HG03097 (cell line): ENCODE results near the gene SEMA5A.

Experiments used
- ATAC-seq: cut with Tn5 transposase; IDR thresholded peaks from one replicate; pipeline ENCODE4 v1.9.1; 2021; ENCODE audit not compliant: unreplicated experiment, low FRiP score

SEMA5A gene

DNA sequence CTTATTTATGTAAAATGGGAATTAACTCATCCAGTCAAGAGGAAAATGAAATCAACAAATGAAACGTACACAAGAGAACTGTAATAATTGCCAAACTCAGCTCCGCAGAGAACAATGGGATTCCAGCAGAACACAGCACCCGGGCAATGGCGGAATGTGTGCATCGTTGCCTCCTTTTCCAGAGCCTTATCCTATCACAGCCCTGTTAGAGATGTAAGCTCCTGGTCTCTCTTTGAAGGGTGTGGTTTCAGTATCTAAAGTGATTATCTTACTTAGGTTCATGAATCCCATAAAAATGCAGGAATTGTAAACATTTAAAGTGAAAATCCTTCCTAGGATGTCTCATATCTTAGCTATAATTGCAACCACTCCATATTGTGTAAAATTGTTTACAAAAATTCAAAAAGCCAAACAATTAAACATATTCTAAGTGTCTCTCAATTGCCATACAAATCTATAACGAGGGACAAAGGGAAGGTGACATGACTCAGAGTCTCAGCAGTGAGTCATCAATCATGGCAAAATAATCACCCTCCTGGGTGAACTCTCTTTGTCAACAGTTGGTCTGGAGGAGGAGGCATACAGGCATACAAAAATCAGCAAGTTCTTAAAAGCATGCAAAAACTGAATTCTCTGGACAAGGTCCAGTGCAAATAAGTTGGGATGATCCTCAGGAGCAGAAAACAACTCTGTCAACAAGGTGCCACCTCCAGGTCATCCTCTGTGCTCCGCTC lies 22.6 kb downstream of the SEMA5A start:
- no peak for ATAC-seq

DNA sequence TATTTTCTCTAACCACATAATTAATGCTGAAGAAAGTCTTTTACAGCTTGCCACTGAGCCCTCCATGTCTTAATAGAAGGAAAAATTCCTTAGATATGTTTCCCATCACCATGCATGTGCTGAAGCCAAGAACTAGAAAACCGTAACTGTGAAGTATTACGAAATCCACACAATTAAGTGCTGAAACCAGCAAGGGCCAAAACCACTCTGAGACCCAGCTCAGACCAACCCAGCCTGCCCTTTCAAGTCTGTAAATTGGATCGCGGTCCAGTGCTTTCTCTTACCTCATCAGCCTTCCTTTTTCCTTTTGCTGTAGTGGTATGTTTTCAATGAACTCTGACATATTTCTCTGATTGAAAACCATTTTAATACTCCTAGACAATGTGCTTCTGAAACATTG lies 26.3 kb downstream of the SEMA5A start:
- no peak for ATAC-seq

DNA sequence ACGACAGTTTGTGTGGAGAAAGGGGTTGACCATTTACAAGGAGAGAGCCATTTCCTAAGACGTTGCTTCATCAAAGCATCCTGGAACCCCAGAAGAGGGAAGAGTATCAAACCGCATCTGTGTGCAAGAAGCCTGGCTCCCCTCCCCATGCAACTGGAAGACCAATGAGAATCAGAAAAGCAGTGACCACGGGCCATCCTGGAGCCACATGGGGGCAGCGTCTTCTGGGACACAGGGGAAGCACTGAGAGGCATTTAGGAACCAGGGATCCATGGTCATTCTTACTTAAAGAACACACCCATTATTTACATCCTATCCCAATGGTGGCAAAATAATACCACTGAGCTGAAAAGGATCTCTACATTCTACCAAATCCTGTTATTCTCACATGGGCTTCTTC lies 29.3 kb downstream of the SEMA5A start:
- no peak for ATAC-seq

DNA sequence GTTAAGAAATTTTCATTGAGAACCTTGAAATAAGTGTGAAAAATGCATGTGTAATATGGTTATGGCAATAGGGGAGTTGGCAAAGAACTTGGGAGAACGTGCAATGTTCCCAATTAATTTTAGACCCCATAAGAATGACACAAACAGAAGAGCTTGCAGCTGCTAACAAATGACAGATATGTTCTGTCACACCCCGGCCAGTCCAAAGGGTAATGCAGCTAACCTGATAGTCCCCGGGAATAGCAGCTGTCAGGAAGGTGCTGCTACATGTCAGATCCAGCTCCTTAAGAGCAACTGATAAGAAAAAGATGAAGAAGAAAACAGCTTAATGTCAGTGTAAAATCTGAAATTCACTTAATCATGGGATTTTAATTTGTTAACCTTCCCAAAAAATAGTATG lies 30.4 kb downstream of the SEMA5A start:
- no peak for ATAC-seq

DNA sequence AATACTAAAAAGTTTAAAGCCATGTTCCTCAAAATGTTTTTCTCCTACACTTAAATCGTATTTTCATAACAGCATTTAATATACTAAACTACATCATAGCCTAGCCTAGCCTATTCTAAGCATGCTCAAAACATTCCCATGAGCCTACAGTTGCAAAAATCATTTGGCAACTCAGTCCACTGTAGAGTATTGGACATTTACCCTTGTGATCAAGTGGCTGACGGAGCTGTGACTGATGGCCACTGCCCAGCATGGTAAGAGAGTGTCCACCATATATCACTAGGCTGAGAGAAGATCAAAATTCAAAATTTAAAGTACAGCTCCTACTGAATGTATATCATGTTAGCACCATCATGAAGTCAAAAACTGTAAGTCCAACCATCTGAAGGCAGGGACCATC lies 30.9 kb downstream of the SEMA5A start:
- no peak for ATAC-seq

DNA sequence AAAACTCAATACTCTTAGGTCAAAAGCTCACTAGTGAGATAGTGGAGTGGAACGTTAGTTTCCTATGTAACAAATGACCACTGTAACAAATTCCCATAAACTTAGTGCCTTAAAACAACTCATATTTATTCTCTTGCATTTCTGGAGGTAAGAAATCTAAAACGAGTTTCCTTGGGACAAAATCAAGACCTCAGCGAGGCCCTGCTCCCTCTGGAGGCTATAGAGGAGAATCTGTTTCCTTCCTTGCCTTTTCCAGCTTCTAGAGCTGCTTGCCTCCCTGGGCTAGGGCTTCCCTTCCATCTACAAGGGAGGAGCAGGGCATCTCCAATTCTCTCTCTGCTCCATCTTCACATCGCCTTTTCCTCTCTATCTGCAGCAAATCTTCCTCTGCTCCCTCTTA lies 32.0 kb downstream of the SEMA5A start:
- ATAC-seq: no peak

DNA sequence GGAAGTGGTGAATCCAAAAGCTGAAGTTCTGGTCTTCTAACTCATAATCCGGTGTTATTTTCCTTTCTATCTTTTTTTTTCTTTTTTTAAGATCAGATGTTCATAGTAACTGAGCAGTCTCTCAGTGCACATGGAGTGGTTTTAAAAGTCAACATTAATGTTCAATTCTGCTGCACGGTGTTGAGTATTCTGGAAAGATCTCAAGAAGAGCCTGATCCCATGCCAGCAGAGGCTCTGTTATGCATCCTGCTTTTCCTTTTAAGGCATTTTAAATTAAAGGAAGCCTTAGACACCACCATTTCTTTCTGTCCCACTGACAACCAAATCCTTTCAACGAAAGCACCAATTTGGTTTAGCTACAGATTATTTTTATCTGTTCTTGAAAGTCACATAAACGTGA lies 33.4 kb downstream of the SEMA5A start:
- no peak for ATAC-seq

DNA sequence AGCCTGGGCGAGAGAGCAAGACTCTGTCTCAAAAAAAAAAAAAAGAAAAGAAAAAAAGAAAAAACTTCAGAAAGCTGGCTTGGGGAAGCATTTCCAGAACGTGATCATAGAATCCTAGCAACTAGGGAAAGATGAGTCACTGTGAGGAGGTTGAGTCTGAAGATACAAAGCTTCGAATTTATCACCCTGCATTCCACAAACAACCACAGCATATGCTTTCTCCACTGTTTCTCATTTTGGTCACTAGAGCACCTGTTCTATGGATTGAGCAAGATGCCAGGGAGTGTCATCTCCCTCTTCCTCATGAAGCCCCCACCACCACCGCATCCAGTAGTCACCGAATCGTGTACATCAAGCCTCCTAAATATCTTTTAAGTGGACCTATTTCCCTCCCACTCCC lies 37.9 kb downstream of the SEMA5A start:
- no peak for ATAC-seq

DNA sequence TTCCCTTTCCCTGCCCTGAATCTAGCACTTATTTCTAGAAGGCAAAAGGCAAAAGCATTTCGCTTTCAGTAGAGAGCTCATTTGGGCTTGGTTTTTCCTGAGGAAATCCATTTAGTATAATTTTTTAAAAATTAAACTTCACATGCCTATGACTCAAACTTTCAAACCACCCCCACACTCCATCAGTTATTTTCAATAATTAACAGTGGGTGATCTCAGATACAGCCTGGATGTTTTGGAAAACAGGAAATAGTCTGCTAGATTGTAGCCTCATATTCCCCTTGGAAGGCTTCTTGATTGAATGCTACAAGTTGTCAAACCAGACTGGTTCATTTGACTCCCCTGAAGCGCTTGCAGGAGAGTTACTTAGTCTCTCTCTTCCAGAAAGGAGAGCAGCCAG lies 40.6 kb downstream of the SEMA5A start:
- ATAC-seq: no peak

DNA sequence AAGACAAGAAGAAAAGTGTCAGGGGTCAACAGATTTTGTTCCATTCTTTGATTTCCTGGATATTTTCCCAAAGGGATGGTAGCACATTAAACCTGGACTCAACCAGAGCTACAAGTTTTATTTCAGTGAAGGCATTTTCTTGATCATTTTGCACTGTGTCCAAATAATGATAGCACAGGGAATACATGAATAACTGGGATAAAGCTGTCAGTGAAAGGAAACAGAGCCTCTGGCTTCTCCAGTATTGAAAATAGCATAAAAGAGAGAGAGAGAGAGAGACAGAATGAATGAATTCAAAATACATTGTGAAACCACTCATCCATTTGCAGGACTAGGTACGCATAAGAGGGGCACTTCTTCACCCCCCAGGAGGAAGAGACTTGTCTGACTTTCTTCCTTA lies 43.0 kb downstream of the SEMA5A start:
- ATAC-seq: no peak

DNA sequence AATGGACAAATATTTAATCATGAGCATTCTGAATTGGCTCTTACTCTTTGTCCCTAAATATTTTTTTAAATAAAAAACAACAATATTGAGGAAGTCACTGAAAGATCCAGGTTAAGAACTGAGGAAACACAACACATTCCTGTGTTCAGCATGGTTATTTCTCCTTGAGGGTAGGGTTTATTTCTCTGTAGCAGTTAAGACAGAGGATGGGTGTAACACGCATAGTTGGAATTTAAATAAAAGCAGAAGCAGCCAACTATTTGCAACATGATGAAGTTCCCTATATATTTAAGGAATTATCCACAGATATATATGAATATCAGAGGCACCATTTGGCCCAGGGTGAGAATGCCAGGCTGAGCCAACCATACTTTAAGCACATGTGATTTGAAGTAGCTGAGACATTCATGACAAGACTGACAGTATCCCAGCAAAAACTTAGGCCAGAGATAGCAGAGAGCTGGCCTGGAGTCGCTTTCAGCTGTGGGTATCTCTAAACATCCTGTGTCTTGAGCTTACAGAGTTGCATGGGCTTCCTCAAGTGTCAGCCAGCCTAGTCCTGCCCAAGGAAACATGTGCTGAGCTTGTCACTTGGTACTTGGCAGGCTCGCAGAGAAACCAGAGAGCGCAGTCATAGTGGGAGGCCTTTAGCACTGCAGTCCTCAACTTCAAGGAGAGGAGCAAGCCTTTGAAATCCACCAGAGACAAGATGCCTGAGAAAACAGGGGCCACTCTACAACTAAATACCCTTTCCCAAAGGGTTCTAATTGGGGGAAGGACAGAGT lies 43.6 kb downstream of the SEMA5A start:
- ATAC-seq: no peak

DNA sequence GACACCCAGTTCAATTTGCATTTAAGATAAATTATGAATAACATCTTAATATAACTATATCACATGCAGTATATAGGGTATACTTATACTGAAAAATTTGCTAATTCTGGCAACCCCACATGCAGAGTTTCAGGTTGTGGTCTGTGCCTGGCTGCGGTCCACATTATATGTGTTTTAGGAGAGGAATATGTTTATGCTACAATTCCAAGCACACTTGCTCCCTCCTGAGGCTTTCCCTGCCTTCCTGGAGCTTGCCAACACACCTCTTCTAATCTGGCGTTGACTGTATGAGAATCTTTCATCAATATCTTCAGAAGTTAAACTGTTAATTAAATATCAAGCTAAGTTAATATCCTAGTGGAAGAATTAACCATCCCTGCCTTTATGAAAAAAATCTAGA lies 45.2 kb downstream of the SEMA5A start:
- ATAC-seq: no peak

DNA sequence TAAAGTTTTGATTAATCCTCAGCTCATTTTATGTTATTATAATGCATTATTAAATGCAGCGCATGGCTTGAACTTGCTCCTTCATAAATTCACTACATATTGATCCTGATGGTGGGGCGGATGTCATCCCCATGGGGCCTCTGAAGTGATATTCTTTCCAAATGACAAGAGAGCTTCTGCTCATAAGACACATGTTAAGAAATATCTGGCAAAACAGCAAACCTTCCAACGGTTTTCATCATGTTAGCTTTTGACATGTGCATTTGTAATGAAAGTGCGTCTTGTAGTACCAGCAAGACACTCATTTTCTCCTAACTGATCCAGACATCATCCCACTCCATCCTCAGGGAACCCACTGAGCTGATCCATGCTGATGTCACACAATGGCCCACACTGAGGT lies 45.7 kb downstream of the SEMA5A start:
- ATAC-seq: no peak

DNA sequence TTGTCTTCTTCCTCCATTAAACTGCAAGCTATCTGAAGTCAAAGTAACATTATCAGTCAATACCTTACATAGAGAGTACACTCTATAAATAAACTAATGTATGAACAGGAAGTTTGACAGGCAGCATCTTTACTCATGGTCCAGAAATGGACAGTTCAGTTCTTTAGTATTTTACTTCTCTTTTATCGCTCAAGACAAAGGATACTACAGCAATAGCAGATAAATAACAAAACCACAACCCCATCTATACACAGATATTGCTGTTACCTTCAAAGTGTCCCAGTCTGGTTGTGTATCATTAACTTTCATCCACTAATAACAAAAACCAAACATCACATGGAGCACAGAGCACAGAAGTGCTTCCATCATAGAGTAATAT lies 46.4 kb downstream of the SEMA5A start:
- ATAC-seq: no peak

DNA sequence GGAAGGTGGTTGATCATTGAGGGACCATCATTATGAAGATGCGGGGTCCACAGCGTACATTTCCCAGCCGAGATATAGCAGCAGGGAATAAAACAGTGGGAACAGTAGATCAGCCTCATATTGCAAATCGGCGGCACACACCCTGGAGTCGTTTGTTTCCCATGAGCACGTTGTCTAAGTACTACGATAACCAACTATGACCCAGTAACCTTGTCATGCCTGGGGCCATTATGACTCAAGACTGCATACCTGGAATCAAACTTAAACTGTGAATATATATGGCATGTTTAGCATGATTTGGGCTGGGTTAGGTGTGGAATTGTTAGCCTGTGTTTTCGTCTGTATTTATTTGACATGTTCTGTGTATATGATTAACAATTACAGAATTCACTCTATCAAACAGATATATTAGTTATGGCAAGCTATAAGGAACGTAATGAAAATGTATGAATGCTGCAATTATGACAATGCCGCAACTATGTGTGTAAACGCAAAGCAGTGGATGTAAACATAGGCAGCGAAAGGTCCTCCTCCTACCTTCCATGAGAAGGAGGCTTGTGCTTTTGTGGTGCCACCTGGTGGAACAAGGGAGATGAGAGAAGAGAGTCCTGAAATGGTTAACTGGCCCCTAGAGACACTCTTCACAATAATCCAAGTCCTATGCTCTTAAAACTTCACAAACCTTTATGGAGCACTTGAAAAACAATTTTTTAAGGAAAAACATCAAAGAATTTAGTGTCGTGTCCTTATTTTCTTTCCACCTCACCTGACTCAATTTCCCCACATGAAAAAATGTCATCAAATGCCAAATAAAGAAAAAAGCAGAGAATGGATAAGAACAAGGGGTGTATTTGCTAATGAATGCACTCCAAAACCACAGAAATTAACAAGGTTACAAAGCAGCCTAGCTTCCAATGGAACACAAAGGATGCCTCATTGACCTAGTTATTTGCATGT lies 47.1 kb downstream of the SEMA5A start:
- ATAC-seq: no peak

DNA sequence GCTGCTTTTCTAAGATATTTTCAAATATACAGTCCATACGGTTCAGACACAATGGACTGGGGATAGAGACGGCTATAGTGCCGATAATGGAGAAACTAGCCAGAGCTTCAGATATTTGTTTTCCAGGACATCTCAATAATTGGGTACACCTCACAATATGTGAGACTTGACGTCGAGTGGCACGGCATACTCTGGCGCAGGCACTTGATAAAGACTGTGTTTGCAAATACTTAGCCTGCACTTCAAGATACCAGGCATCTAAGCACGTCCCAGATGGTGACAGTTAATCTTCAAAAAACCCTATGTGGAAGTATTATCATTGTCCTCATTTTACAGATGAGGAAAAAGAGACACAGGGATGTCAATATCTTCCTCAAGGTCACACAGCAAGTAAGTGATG lies 48.5 kb downstream of the SEMA5A start:
- ATAC-seq: no peak

DNA sequence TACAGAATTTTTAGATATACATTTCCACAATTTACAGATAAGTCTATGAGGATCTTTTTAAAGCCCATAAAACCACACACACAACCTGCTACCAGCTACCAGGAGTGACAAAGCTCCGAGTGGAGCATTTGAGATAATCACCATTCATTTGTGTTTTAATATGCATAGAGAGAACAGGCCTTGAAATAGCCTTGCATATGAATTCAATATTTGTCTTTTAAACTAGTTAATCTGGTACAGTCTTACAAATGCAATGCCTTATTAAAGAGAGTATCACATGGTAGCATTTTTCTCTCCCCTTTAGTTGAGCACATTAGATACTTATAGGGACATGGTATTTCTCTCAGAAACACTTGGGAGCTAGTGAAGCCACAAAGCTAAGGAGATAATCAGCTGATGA lies 49.1 kb downstream of the SEMA5A start:
- no peak for ATAC-seq

DNA sequence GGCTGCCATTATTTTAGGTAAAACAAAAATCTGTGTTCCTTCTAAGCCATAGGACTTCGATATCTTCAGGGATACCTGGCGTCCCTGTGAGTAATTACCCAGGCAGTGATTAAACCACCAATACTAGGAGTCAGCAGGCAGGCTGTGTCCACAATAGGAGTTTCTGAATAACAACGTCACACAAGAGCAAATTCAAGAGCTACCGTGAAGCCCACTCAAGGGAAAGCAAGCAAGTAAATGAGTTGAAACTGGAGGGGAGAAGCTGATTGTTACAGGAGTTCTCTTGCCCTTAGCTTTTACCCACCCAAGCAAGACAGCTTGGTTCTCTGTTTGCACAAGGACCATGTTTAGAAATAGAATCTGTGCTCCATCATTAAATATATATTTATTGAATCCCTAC lies 50.8 kb downstream of the SEMA5A start:
- no peak for ATAC-seq

DNA sequence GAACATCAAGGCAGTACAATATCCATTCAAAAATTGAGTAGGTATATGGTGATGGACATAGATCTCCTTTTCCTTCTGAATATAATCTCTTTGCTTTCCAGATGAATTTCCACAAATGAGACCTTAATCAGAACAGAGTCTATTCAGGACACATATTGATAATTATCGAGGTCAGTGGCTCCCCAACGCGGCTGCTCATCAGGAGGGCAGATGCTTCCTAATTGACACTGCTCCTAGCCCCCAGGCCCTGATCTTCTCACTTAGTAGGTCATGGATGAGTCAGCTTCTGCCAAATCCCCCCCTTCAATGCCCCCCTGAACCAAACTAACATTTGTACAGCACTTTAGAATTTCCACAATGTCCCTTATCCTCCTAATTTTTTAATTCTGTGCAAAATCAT lies 51.6 kb downstream of the SEMA5A start:
- ATAC-seq: no peak

DNA sequence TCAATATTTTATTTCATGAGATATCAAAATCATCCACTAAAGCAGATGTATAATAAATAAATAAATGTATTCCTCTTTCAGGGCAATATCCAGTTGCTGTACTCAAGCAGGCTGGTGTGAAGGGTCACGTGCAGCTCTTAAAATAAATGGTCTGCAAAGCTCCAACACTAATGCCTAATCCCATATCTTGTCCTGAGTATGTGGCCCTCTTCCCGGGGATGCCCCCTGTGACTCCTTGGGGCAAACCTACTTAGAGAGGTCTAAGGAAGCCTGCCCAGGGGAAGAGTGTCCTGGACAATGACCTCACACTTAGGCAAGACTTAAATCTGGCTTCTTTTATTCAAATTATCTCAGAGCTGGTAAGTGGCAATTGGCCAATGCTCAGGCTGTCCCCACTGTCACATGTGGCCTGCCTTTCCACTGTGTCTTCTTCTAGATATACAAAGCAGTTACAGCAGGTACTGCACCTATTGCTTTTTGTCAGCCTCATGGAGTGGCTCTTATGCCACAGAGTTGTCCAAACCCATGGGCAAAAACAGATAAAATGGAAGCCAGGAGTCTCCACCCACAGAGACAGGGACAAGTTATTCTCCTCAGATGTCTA lies 55.3 kb downstream of the SEMA5A start:
- no peak for ATAC-seq

DNA sequence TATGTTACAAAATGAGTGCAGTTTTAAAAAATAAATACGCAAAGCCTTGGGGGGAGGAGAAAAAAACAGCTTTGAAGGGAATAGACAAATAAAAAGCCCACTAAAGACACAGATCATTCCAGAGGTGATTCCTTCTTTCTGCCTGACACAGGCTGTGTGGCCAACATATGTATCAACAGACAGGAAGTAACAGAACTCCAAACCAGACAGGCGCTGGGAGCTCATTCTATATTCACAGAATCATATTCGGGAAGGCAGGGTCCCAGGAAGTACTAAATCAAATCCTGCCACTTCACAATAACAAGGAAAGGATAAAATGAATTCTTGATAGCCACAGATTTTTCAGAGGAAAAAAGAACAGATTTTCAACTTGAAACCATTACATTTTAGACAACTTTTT lies 62.1 kb downstream of the SEMA5A start:
- no peak for ATAC-seq
